HL-60 (cell line): ENCODE data around the gene AHCTF1.

ENCODE experiments used
- CTCF ChIP-seq: IDR thresholded peaks from one replicate; pipeline ENCODE4 v1.5.1; 2011; ENCODE audit warnings: low read length, control low read depth, inconsistent platforms; ENCODE audit not compliant: insufficient read depth
- POLR2AphosphoS5 ChIP-seq: IDR thresholded peaks from 2 replicates; pipeline ENCODE4 v1.6.1; 2012; ENCODE audit warnings: low read depth
- REST ChIP-seq: IDR thresholded peaks from 2 replicates; pipeline ENCODE4 v1.6.1; 2012; ENCODE audit warnings: low read depth; ENCODE audit not compliant: insufficient replicate concordance
- SPI1 ChIP-seq: IDR thresholded peaks from 2 replicates; pipeline ENCODE4 v1.6.1; 2012; ENCODE audit warnings: low read depth, mild to moderate bottlenecking, borderline replicate concordance

DNA sequence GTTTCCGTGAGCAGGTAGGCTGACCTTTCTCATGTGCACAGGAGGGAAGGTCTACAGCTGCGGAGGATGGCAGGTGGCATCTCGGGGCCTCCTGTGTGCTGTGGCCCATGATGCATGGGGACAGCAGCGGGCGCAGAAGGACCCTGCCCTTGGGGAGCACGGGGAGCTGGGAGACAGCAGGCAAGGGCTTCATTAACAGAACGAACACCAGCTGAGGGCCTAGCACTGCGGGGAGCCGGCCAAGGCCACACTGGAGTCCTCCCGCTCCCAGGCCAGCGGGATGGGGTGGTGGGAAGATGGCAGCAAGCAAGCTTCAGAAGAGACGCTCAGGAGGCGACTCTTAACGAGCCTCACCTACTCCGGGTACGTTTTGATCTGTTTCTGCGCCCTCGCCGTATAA lies 140.9 kb downstream of the AHCTF1 start:
- TF ChIP-seq CTCF, result no peak
- TF ChIP-seq SPI1, result no peak
- no peak for TF ChIP-seq POLR2AphosphoS5
- no peak for TF ChIP-seq REST
